Ovary (tissue), 3 donors: ENCODE data around the gene CCNJL.

Experiments
- CTCF ChIP-seq, 3 donors: fragments of 450-650 bp in 2 of 3; fragments of 200-600 bp in 1 of 3; IDR thresholded peaks; one replicate each; pipeline versions ENCODE4 v1.5.1 to v1.8.0; 2016 to 2022; ENCODE audit warnings: antibody characterized with exemption in 3 of 3, mild to moderate bottlenecking in 1 of 3
- EP300 ChIP-seq: sonication (generic); formaldehyde crosslinking; IDR thresholded peaks from one replicate; pipeline ENCODE4 v1.6.1; 2017; ENCODE audit warnings: antibody characterized with exemption
- POLR2A ChIP-seq: fragments of 450-650 bp; IDR thresholded peaks from one replicate; pipeline ENCODE4 v1.6.1; 2017; ENCODE audit warnings: antibody characterized with exemption, mild to moderate bottlenecking, moderate library complexity
- donor health status: DM: no; HTN: no; CAD: no.

- TF ChIP-seq POLR2A (no peak), CTCF (IDR thresholded peaks at IDR 0.05) (no peak), EP300 (no peak)
Observed at GRCh38 chr5:160303690-160304089, 8.7 kb downstream of the CCNJL start.
